Epithelial cell of esophagus (primary cell): Measurements from ENCODE around the gene CCDC197.

Experiments used
- DNase-seq: peaks from one replicate; pipeline ENCODE4 v3.0.0; 2010; ENCODE audit warnings: low read depth
- H3K4me3 ChIP-seq: 2 replicates; pipeline ENCODE4 v1.5.1; 2011; ENCODE audit warnings: mild to moderate bottlenecking, low read length, control low read depth
- TF ChIP-seq, protein P1 (sequence below): IDR thresholded peaks from 2 replicates; pipeline ENCODE4 v1.5.1; 2011; ENCODE audit warnings: low read depth, mild to moderate bottlenecking, low read length, control low read depth, inconsistent platforms; ENCODE audit not compliant: insufficient read depth; ENCODE audit errors: missing control alignments

The CCDC197 gene

DNA sequence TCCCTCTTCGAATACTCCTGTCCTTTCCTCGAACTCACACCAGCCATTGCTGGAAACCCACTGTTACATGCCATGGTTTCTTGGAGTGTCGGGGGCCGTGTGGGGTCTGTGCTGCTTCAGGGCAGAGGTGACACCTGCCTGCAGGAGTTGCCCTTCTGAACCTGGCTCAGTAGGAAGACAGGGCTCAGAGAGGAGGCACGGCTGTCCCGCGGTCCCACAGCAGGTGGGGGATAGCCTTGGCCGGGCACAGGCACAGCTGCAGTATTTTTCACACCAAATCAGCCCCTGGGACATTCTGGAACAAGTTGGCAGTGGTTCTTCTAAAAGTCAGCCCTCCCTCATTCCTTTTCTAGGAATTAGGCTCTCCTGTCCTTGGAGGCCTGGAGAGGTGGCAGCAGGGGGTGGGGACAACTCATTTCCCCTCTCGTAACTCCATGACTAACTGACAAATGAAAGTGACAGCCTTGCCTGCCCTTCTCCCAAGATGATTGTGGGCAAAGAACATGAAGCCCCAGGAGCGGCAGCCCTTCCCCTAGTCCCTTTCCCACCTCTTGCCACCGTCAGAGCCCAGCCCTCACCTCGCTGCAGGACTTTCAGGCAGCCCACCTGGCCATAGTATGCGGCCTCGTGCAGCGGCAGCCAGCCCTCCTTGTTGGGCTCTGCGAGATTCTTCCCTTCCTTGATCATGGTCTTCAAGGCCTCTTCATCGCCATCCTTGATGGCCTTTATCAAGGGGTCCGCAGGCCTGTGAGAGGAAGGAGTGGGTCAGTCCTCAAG is 43.2 kb upstream of the CCDC197 start:
- no peak overlapping the region for H3K4me3 ChIP-seq
- no peak for DNase-seq
- TF ChIP-seq, protein P1, sequence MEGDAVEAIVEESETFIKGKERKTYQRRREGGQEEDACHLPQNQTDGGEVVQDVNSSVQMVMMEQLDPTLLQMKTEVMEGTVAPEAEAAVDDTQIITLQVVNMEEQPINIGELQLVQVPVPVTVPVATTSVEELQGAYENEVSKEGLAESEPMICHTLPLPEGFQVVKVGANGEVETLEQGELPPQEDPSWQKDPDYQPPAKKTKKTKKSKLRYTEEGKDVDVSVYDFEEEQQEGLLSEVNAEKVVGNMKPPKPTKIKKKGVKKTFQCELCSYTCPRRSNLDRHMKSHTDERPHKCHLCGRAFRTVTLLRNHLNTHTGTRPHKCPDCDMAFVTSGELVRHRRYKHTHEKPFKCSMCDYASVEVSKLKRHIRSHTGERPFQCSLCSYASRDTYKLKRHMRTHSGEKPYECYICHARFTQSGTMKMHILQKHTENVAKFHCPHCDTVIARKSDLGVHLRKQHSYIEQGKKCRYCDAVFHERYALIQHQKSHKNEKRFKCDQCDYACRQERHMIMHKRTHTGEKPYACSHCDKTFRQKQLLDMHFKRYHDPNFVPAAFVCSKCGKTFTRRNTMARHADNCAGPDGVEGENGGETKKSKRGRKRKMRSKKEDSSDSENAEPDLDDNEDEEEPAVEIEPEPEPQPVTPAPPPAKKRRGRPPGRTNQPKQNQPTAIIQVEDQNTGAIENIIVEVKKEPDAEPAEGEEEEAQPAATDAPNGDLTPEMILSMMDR: no peak

DNA sequence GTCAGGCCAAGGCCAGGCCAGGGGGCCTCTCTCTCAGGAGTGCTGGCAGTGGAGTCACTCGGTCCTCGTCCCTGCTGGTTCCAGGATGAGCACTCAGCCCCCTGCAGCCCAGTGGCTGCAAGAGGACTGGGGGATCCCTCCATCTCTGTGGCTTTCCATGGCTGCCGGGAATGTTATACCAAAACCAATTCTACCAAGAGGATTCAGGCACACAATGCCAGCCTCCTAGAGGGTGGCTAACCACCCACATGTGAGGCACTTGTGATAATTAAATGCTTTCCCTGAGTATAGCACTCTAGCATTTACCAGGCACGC is 42.6 kb upstream of the CCDC197 start:
- DNase-seq: no peak
- no peak overlapping the region for H3K4me3 ChIP-seq
- TF ChIP-seq, protein P1: no peak

DNA sequence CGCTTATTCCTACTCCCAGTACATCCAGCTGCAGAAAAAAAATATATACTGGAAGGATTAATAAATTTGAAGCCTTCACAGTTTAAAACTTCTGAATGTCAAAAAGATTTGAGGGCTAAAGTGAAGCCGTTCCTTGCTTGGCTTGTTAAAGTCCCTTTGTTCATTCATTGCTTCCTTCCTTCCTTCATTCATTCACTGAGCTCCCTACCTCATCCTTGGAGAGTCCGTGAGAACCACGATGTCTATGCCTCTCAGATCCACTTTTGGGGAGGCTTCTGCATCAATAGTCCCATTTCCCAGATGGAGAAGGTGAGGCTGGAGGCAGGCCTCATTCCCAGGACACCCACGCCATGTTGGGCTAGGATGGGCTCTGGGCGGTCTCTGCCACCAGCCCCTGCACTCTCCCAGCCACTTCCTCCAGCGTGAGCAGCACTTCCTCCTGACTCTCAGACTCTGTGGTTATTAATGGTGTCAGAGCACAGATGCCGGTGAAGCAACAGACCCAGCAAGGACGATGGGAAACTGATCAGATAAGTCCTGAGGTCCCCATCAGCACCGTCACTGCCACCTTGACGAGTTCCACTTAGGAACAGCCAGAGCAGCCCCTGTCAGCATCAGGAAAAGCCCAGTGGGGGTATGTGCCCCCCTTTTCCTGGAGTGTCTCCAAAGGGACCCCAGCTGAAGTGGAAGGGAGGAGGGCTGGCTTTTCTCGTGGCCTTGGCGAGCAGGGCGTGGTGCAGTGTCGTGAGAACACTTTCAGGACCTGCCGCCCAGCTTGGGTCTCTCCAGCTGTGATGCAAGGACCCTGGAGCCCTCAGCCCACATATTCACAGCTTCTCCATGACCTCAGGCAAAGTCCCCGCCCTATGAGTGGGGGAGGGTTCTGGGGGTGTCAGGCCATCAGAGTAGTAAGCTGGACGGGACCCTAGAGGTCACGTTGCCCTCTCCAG is 41.9 kb upstream of the CCDC197 start:
- no peak overlapping the region for H3K4me3 ChIP-seq
- no peak for DNase-seq
- TF ChIP-seq, protein P1: no peak

DNA sequence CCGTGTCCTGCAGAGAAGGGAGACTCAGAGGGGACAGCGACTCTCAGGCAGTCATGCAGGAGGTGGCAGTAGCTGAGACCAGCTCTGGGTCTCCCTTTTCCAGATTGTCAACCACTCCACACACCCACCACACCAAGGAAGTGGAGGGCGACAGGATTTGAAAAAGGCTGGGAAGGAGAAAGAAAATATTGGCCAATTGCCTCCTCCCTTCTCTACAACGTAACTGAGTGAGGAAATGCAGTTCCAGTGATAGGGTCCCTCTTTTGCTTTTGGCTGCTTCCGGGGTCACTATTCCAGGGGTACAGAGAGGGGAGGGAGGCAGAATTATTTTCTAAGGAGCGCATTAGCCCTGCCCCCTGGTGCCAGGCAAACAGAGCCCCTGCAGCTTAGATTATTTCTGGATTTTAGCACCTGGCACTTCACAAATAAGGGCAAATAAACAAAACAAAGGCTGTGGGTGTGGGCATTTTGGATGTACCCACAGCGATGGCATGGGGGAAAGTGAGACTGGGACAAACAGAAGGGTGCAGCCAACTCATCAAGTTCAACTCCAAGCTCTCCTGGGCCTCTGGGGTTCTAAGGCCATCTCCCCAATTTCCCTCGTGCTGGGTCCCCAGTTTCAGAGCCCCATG is 41.1 kb upstream of the CCDC197 start:
- TF ChIP-seq, protein P1: no peak

DNA sequence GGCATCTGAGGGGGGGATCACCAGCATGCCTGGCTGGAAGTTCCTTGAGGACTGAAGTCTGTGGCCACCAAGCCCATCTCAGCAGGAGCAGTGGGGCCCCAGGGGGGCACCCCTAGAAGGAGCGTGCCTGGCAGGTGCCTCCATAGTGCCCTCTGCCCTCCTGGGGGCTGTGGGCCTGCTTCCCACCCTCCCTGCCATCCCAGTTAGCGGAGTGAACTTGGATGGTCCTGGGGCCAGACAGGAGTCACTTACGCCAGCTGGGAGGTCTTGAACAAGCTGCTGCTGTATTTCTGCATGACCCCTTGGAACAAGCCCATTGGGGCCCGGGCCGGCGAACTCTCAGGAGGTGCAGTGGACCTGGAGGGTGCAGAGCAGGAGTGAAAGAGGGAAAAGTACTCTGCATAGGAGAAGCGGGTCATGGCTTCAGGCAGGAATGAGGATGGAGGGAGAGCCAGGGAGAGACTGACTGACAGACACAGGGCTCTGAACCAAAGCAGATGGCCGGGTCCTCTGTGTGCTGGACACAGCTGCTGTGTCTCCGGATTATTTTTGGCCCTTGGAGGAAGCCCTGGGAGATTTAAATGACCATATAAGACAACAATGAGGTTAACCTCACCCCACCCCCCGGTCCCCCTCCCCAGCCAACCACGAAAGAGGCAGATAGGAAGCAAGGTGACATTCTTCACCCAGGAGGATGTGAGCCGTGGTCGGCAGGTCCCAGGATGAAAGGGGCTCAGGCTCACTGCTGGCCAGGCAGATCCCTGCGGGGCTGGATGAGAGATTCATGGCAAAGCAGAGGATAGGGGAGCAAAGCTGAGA is 40.4 kb upstream of the CCDC197 start:
- H3K4me3 ChIP-seq: no peak overlapping the region
- TF ChIP-seq, protein P1: no peak
- no peak for DNase-seq

More for the DNA sequence above, 41.1 kb upstream of the CCDC197 start:
- H3K4me3 ChIP-seq: no peak overlapping the region
- DNase-seq: no peak

DNA sequence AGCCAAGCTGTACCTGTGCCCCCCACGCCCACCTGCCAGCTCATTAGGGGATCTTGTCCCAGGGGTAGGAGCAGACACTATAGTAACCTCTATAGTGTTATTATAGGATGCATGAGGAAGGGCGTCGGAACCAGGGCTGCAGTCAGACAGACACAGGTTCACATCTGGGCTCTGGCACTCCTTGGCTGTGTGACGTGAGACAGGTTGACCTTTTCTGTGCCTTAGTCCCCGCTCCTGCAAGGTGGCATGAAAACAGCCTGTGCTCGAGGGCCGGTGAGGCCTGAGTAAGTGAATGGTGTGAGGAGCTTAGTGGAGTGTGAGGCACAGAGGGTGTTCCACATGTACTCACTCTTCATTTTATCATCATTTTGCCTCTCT is 39.8 kb upstream of the CCDC197 start:
- TF ChIP-seq, protein P1: no peak
- no peak for DNase-seq
- no peak overlapping the region for H3K4me3 ChIP-seq
